Karpas-422 (cell line): ENCODE results near the gene ADARB1. TPM values are rescaled to one million over a fixed set of nuclear protein-coding genes. Genes with fewer than 3 reads are reported as not detected.

Source experiments
- DNase-seq: peaks from one replicate; pipeline ENCODE4 v3.0.0-alpha.2; 2015
- H2AFZ ChIP-seq: fragments of 200-600 bp; sonication (generic); 2 replicates; pipeline ENCODE4 v1.6.1; 2014; ENCODE audit warnings: antibody characterized with exemption, low read length, mixed read lengths
- H3K27ac ChIP-seq: fragments of 200-600 bp; sonication (generic); 2 replicates; pipeline ENCODE4 v1.5.1; 2014; ENCODE audit warnings: mild to moderate bottlenecking, low read length, moderate library complexity
- H3K27me3 ChIP-seq: fragments of 200-600 bp; sonication (generic); 2 replicates; pipeline ENCODE4 v1.6.1; 2014; ENCODE audit warnings: low read length, mixed read lengths
- H3K36me3 ChIP-seq: fragments of 200-600 bp; sonication (generic); 2 replicates; pipeline ENCODE4 v1.6.1; 2014; ENCODE audit warnings: low read length, mixed read lengths; ENCODE audit not compliant: insufficient read depth
- H3K4me1 ChIP-seq: fragments of 200-600 bp; sonication (generic); 2 replicates; pipeline ENCODE4 v1.6.1; 2014; ENCODE audit warnings: mild to moderate bottlenecking, low read length, mixed read lengths
- H3K4me2 ChIP-seq: fragments of 200-600 bp; sonication (generic); 2 replicates; pipeline ENCODE4 v1.6.1; 2014; ENCODE audit warnings: low read length, low read depth, mild to moderate bottlenecking; ENCODE audit not compliant: poor library complexity, severe bottlenecking
- H3K4me3 ChIP-seq: fragments of 200-600 bp; sonication (generic); 2 replicates; pipeline ENCODE4 v1.5.1; 2014; ENCODE audit warnings: mild to moderate bottlenecking, antibody characterized with exemption, low read length, mixed read lengths
- H3K79me2 ChIP-seq: fragments of 200-600 bp; sonication (generic); 2 replicates; pipeline ENCODE4 v1.6.1; 2014; ENCODE audit warnings: mild to moderate bottlenecking, low read length, mixed read lengths
- H3K9ac ChIP-seq: fragments of 200-600 bp; sonication (generic); 2 replicates; pipeline ENCODE4 v1.6.0; 2014; ENCODE audit warnings: low read length
- H3K9me2 ChIP-seq: fragments of 200-600 bp; sonication (generic), shearing (Covaris generic); replicated peaks from 2 replicates; pipeline ENCODE4 v1.6.0; 2014; ENCODE audit warnings: mild to moderate bottlenecking, low read length, moderate library complexity; ENCODE audit not compliant: insufficient read depth
- H3K9me3 ChIP-seq: fragments of 300-700, 200-600 bp; sonication (generic); 2 replicates; pipeline ENCODE4 v1.6.1; 2014; ENCODE audit warnings: low read length, mixed read lengths
- H4K20me1 ChIP-seq: fragments of 200-600 bp; sonication (generic); 2 replicates; pipeline ENCODE4 v1.6.1; 2014; ENCODE audit warnings: mild to moderate bottlenecking, antibody characterized with exemption, low read length, low read depth; ENCODE audit not compliant: insufficient read depth
- total RNA-seq: library from RNA; depleted of rRNA; stranded (reverse); fragments of >200 nt; shearing (Covaris generic); gene quantifications from 2 replicates; pipeline ENCODE4 v1.2.3, GENCODE V29; 2014; ENCODE audit warnings: low replicate concordance

ADARB1 gene
- total RNA-seq, 1 experiment from 2014 or later = 2.0 TPM

GRCh38 chr21:45256021-45256911, 181.9 kb downstream of the ADARB1 start:
- no peaks in the 10 kb centered on the region for H3K4me1 ChIP-seq
- no peak overlapping the region for H3K4me2 ChIP-seq
- H3K27me3 ChIP-seq = no peaks in the 10 kb centered on the region
- no peaks in the 10 kb centered on the region for H3K9me2 ChIP-seq
- no peaks in the 10 kb centered on the region for H4K20me1 ChIP-seq
- no peaks in the 10 kb centered on the region for H3K9me3 ChIP-seq
- H3K4me3 ChIP-seq = no peak overlapping the region
- no peaks in the 10 kb centered on the region for H3K36me3 ChIP-seq
- no peak overlapping the region for H2AFZ ChIP-seq
- no peaks in the 10 kb centered on the region for H3K79me2 ChIP-seq
- no peak overlapping the region for H3K9ac ChIP-seq
- no peak for DNase-seq
- no peak overlapping the region for H3K27ac ChIP-seq

DNA sequence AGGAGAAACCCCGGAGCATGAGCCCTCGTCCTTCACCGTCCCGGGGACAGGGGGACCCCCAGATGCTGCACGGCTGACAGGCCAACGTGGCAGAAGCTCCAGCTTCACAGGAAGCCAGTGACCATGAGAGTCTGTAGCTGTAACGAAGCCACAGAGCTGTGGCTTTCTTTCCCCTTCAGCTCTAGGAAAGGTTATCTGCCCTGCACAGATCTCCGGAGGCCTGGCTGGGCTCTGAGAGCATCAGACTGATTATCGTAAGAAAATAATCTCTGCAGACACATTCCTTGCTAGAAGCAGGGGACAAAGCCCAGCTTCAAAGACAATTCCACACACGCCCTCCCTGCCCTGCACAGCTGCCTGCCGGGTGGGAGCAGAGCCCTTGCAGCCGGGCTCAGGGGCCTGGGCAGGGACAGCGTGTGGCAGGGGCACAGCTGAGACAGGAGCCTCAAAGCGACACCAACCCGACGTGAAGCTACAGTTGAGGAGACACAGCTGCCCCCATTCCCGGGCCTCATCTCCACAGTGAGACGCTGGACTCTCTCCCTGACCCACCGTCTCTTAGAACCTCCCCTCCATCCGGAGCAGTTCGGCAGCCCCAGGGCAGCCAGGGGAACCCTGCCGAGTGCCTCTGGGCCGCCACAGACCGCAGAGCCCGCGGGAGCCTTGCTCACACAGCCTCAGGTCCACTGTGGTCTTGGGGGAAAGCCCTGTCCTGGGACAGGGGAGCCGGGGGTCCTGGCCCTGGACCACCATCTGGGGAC, 182.7 kb downstream of the ADARB1 start:
- H3K36me3 ChIP-seq = no peaks in the 10 kb centered on the region
- DNase-seq = no peak
- H3K27ac ChIP-seq = no peak overlapping the region
- H3K4me1 ChIP-seq = no peaks in the 10 kb centered on the region
- H3K27me3 ChIP-seq = no peaks in the 10 kb centered on the region
- H3K4me3 ChIP-seq = no peak overlapping the region
- H3K9me3 ChIP-seq = no peaks in the 10 kb centered on the region
- H3K9ac ChIP-seq = no peak overlapping the region
- H3K9me2 ChIP-seq = no peaks in the 10 kb centered on the region
- H3K79me2 ChIP-seq = no peaks in the 10 kb centered on the region
- H4K20me1 ChIP-seq = no peaks in the 10 kb centered on the region
- no peak overlapping the region for H2AFZ ChIP-seq
- no peak overlapping the region for H3K4me2 ChIP-seq

GRCh38 chr21:45257673-45258341, 183.4 kb downstream of the ADARB1 start:
- Histone ChIP-seq H3K27ac (no peak overlapping the region), H3K79me2 (no peaks in the 10 kb centered on the region), H3K4me3 (no peak overlapping the region), H3K9me3 (no peaks in the 10 kb centered on the region), H3K36me3 (no peaks in the 10 kb centered on the region), H3K9me2 (no peaks in the 10 kb centered on the region), H2AFZ (no peak overlapping the region), H3K4me1 (no peaks in the 10 kb centered on the region), H4K20me1 (no peaks in the 10 kb centered on the region), H3K27me3 (no peaks in the 10 kb centered on the region), H3K9ac (no peak overlapping the region), H3K4me2 (no peak overlapping the region)
- DNase-seq = no peak

GRCh38 chr21:45258466-45258865, 184.1 kb downstream of the ADARB1 start:
- Histone ChIP-seq H3K4me1 (no peaks in the 10 kb centered on the region), H3K27me3 (no peaks in the 10 kb centered on the region), H3K4me3 (no peak overlapping the region), H3K4me2 (no peak overlapping the region), H3K36me3 (no peaks in the 10 kb centered on the region), H4K20me1 (no peaks in the 10 kb centered on the region), H3K9me3 (no peaks in the 10 kb centered on the region), H3K79me2 (no peaks in the 10 kb centered on the region), H3K27ac (no peak overlapping the region), H3K9ac (no peak overlapping the region), H3K9me2 (no peaks in the 10 kb centered on the region), H2AFZ (no peak overlapping the region)
- no peak for DNase-seq

- H3K27me3 ChIP-seq = no peaks in the 10 kb centered on the region
- H3K4me3 ChIP-seq = no peak overlapping the region
- DNase-seq = no peak
- no peaks in the 10 kb centered on the region for H3K36me3 ChIP-seq
- H3K27ac ChIP-seq = no peak overlapping the region
- no peak overlapping the region for H3K4me2 ChIP-seq
- H2AFZ ChIP-seq = no peak overlapping the region
- no peaks in the 10 kb centered on the region for H3K79me2 ChIP-seq
- H3K4me1 ChIP-seq = no peaks in the 10 kb centered on the region
- no peaks in the 10 kb centered on the region for H3K9me3 ChIP-seq
- no peaks in the 10 kb centered on the region for H3K9me2 ChIP-seq
- H3K9ac ChIP-seq = no peak overlapping the region
- no peaks in the 10 kb centered on the region for H4K20me1 ChIP-seq
Measured at GRCh38 chr21:45259206-45259840, 184.9 kb downstream of the ADARB1 start.

DNA sequence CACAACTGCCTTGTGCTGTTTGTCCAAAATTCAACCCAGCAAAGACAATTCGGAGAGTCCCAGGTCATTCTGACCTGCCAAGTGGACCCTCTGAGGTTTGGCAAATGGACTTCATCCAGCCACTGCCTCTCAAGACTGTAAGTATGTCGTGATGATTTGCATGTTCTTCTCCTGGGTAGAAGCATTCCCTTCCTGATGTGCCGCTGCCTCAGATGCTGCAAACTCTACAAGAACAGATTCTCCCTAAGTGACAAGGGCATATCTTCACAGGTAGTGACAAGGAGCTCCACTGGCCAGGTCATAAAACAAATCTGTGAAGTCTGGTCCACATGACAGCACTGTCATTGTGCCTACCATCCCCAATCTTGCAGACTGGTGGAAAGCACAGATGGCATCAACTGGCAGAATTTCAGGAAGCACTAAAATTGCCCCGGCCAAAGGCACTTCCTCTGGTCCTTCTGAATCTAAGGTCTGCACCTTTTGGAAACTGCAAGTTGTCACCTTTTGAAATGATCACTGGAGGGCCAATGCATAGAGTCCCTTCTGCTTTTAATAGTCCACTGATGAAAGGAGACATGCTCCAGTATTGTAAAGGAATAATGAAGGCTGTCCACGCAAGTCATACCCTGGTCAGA, 185.9 kb downstream of the ADARB1 start:
- H3K4me3 ChIP-seq = no peak overlapping the region
- H4K20me1 ChIP-seq = no peaks in the 10 kb centered on the region
- DNase-seq = no peak
- no peaks in the 10 kb centered on the region for H3K9me3 ChIP-seq
- H3K4me1 ChIP-seq = no peaks in the 10 kb centered on the region
- H3K4me2 ChIP-seq = no peak overlapping the region
- no peaks in the 10 kb centered on the region for H3K79me2 ChIP-seq
- H3K9ac ChIP-seq = no peak overlapping the region
- H2AFZ ChIP-seq = no peak overlapping the region
- no peak overlapping the region for H3K27ac ChIP-seq
- H3K27me3 ChIP-seq = no peaks in the 10 kb centered on the region
- no peaks in the 10 kb centered on the region for H3K36me3 ChIP-seq
- no peaks in the 10 kb centered on the region for H3K9me2 ChIP-seq

DNA sequence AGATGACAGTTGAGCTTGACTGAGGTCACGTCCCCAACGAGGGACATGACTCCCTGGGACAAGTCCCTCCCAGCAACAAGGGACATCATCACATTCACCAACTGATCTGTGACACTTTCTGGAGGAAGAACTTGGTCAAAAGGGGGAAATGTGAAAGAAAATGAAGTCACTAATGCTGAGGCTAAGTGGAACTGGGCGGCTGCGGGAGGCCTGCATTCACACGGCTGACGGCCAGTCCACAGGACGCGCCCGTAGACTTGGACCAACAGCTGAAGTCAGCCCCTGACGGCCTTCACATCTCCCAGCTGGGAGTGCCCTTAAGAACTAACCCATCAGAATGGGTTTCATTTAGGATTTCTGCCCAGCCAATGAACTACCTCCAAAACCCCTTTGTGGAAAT, 186.7 kb downstream of the ADARB1 start:
- Histone ChIP-seq H3K4me2 (no peak overlapping the region), H3K9me3 (no peaks in the 10 kb centered on the region), H3K79me2 (no peaks in the 10 kb centered on the region), H3K27me3 (no peaks in the 10 kb centered on the region), H3K4me1 (no peaks in the 10 kb centered on the region), H3K4me3 (no peak overlapping the region), H3K9me2 (no peaks in the 10 kb centered on the region), H2AFZ (no peak overlapping the region), H3K36me3 (no peaks in the 10 kb centered on the region), H3K27ac (no peak overlapping the region), H4K20me1 (no peaks in the 10 kb centered on the region), H3K9ac (no peak overlapping the region)
- no peak for DNase-seq
